ENCODE results near the gene LRCH4. TPM values are rescaled to one million over a fixed set of nuclear protein-coding genes. Genes with fewer than 3 reads are reported as not detected.
A peak's percentile ranks its signal among the peaks of the same experiment; 100 is the strongest.

LRCH4 gene
- total and polyA plus RNA-seq, 9 of the 15 experiments (the other 6 are each of a cell fraction or from before 2014, with no cell fraction given), result 0.06 to 63.3 (median 15.0) TPM

DNA sequence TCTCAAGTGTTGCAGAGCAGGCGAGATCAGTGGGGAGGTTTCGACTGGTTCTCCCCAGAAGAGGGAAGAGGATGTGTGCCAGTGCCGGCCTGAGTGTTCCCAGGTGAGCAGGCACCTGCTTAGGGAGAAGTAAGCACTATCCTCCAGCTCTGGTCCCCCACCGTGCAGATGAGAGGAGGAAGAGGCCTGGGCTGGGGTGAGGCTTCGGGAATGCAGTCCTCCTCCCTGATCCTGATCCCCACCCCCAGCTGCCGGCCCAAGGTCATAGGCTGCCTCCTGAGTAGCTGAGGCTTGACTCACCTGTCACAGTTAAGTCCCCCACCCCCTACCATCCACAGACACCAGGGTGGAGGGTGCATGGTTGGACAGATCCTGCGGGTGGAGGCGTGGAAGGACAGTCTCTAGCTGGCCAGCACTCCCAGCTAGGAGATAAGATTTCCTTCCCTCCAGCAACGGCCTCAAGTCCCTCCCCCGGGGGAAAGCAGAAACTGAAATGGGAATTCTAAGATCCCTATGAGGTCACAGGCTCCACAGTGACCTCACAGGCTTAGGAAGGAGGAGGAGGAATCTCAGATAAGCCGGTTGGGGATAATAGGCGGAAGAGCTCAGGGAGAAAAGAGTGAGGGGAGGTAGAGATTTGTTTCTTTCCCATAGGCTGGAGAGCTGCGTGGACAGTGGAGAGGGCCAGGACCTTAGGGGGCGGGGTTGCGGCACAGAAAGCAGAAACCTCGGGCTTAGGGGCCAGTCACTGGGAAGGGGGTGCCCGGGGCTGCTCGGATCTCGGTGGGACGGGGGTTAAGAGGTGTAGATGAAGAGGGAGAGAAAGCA lies 1.0 kb downstream of the LRCH4 start (continued):
- TF ChIP-seq, protein P1, sequence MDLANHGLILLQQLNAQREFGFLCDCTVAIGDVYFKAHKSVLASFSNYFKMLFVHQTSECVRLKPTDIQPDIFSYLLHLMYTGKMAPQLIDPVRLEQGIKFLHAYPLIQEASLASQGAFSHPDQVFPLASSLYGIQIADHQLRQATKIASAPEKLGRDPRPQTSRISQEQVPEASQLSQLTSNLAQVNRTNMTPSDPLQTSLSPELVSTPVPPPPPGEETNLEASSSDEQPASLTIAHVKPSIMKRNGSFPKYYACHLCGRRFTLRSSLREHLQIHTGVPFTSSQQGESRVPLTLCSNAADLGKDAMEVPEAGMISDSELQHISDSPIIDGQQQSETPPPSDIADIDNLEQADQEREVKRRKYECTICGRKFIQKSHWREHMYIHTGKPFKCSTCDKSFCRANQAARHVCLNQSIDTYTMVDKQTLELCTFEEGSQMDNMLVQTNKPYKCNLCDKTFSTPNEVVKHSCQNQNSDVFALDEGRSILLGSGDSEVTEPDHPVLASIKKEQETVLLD (IDR thresholded peaks at IDR 0.05), result 0 out of 2 replicates have a peak, but pooled peaks have one; percentile 49
- TF ChIP-seq ARHGAP35 (IDR thresholded peaks at IDR 0.05; ENCODE audit: partially characterized antibody) (peak; percentile 31), NCOA1 (IDR thresholded peaks at IDR 0.05; ENCODE audit: low read depth) (peak; percentile 81; the same call in 1 of the 2 replicates), MYC (IDR thresholded peaks at IDR 0.05; ENCODE audit: low read depth, low read length) (0 out of 2 replicates have a peak, but pooled peaks have one; percentile 13), MYC (CRISPR knock-in tag; IDR thresholded peaks at IDR 0.05; ENCODE audit: borderline replicate concordance, low read depth) (no peak), ZNF830 (CRISPR knock-in tag; IDR thresholded peaks at IDR 0.05) (0 out of 2 replicates have a peak, but pooled peaks have one; percentile 68), MCM7 (IDR thresholded peaks at IDR 0.05) (no peak), ELF2 (CRISPR knock-in tag; IDR thresholded peaks at IDR 0.05) (0 out of 2 replicates have a peak, but pooled peaks have one; percentile 39), PHF21A (IDR thresholded peaks at IDR 0.05; ENCODE audit: borderline replicate concordance, low read depth) (peak; percentile 11; the same call in 1 of the 2 replicates), SAP30 (IDR thresholded peaks at IDR 0.05; ENCODE audit: borderline replicate concordance, insufficient read depth, low read depth, low read length, poor library complexity, severe bottlenecking) (peak; percentile 14), CREM (IDR thresholded peaks at IDR 0.05; ENCODE audit: low read depth) (peak; percentile 81)
- TF ChIP-seq, protein P2, sequence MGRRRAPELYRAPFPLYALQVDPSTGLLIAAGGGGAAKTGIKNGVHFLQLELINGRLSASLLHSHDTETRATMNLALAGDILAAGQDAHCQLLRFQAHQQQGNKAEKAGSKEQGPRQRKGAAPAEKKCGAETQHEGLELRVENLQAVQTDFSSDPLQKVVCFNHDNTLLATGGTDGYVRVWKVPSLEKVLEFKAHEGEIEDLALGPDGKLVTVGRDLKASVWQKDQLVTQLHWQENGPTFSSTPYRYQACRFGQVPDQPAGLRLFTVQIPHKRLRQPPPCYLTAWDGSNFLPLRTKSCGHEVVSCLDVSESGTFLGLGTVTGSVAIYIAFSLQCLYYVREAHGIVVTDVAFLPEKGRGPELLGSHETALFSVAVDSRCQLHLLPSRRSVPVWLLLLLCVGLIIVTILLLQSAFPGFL (CRISPR knock-in tag; IDR thresholded peaks at IDR 0.05), result no peak
- TF ChIP-seq, protein P3, sequence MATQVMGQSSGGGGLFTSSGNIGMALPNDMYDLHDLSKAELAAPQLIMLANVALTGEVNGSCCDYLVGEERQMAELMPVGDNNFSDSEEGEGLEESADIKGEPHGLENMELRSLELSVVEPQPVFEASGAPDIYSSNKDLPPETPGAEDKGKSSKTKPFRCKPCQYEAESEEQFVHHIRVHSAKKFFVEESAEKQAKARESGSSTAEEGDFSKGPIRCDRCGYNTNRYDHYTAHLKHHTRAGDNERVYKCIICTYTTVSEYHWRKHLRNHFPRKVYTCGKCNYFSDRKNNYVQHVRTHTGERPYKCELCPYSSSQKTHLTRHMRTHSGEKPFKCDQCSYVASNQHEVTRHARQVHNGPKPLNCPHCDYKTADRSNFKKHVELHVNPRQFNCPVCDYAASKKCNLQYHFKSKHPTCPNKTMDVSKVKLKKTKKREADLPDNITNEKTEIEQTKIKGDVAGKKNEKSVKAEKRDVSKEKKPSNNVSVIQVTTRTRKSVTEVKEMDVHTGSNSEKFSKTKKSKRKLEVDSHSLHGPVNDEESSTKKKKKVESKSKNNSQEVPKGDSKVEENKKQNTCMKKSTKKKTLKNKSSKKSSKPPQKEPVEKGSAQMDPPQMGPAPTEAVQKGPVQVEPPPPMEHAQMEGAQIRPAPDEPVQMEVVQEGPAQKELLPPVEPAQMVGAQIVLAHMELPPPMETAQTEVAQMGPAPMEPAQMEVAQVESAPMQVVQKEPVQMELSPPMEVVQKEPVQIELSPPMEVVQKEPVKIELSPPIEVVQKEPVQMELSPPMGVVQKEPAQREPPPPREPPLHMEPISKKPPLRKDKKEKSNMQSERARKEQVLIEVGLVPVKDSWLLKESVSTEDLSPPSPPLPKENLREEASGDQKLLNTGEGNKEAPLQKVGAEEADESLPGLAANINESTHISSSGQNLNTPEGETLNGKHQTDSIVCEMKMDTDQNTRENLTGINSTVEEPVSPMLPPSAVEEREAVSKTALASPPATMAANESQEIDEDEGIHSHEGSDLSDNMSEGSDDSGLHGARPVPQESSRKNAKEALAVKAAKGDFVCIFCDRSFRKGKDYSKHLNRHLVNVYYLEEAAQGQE (IDR thresholded peaks at IDR 0.05; ENCODE audit: borderline replicate concordance), result peak; percentile 42; the same call in 1 of the 2 replicates
- TF ChIP-seq, protein P3 (CRISPR knock-in tag; IDR thresholded peaks at IDR 0.05; ENCODE audit: low read depth), result no peak
- TF ChIP-seq, protein P4, sequence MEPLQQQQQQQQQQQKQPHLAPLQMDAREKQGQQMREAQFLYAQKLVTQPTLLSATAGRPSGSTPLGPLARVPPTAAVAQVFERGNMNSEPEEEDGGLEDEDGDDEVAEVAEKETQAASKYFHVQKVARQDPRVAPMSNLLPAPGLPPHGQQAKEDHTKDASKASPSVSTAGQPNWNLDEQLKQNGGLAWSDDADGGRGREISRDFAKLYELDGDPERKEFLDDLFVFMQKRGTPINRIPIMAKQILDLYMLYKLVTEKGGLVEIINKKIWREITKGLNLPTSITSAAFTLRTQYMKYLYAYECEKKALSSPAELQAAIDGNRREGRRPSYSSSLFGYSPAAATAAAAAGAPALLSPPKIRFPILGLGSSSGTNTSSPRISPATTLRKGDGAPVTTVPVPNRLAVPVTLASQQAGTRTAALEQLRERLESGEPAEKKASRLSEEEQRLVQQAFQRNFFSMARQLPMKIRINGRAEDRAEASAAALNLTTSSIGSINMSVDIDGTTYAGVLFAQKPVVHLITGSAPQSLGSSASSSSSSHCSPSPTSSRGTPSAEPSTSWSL (CRISPR knock-in tag; IDR thresholded peaks at IDR 0.05; ENCODE audit: borderline replicate concordance), result no peak

Measured in K562 (cell line).